Measurements from ENCODE around the gene DLG2. TPM values are rescaled to one million over a fixed set of nuclear protein-coding genes. Genes with fewer than 3 reads are reported as not detected.
"Not testable (repeated sequence)": the region's sequence is repeated elsewhere in the genome, so short reads cannot be mapped to it uniquely, and the experiment has no call there.

DLG2 gene
- total RNA-seq, 1 experiment from 2014 or later, result 17.5 TPM

GRCh38 chr11:83736684-83737083 is 1890.5 kb downstream of the DLG2 start (continued):
- no peak for TF ChIP-seq E2F4 (CRISPR knock-in tag; IDR thresholded peaks at IDR 0.05; ENCODE audit: borderline replicate concordance, low read depth)

- no peaks in the 10 kb centered on the region for H3K4me1 Mint-ChIP-seq
- ChIA-PET POLR2A (no interaction called here), CTCF (no interaction called here)
- H3K27me3 Mint-ChIP-seq (ENCODE audit: low read depth), result no peaks in the 10 kb centered on the region
- no peak for TF ChIP-seq SMAD4 (CRISPR knock-in tag; IDR thresholded peaks at IDR 0.05)
- no peak for TF ChIP-seq NR3C1 (CRISPR knock-in tag; conservative IDR thresholded peaks at IDR 0.05; ENCODE audit: low read depth)
- no peak for TF ChIP-seq JAZF1 (CRISPR knock-in tag; IDR thresholded peaks at IDR 0.05)
- TF ChIP-seq ZNF263 (CRISPR knock-in tag; IDR thresholded peaks at IDR 0.05; ENCODE audit: low read depth), result no peak
- no peak for TF ChIP-seq ZNF317 (CRISPR knock-in tag; IDR thresholded peaks at IDR 0.05; ENCODE audit: borderline replicate concordance, low read depth)
- TF ChIP-seq ZNF425 (CRISPR knock-in tag; conservative IDR thresholded peaks at IDR 0.05), result no peak
- TF ChIP-seq ARID4B (CRISPR knock-in tag; IDR thresholded peaks at IDR 0.05; ENCODE audit: borderline replicate concordance), result no peak
- no peak for TF ChIP-seq ELF4 (CRISPR knock-in tag; IDR thresholded peaks at IDR 0.05; ENCODE audit: low read depth)
- TF ChIP-seq PRRX2 (CRISPR knock-in tag; IDR thresholded peaks at IDR 0.05), result no peak
- TF ChIP-seq ATF6 (CRISPR knock-in tag; IDR thresholded peaks at IDR 0.05), result no peak
- TF ChIP-seq HMGXB4 (CRISPR knock-in tag; IDR thresholded peaks at IDR 0.05), result no peak
- no peak for ATAC-seq
- 0 out of 2 replicates have a peak, but pooled peaks cover 3% of the 10 kb centered on the region for H3K9me3 Mint-ChIP-seq
- no peak overlapping the region for H3K27ac Mint-ChIP-seq
- no peak overlapping the region for H3K4me3 Mint-ChIP-seq
- H3K36me3 Mint-ChIP-seq, result no peaks in the 10 kb centered on the region
- no peak for DNase-seq (ENCODE audit: low spot score)
Measured at GRCh38 chr11:83734120-83734519, 1893.0 kb downstream of the DLG2 start.

- H3K27me3 Mint-ChIP-seq (ENCODE audit: low read depth); H3K36me3 Mint-ChIP-seq; CTCF ChIA-PET; DNase-seq (ENCODE audit: low spot score); H3K4me3 Mint-ChIP-seq; H3K27ac Mint-ChIP-seq; POLR2A ChIA-PET; H3K4me1 Mint-ChIP-seq; H3K9me3 Mint-ChIP-seq; ATAC-seq: not testable (repeated sequence)
Measured at GRCh38 chr11:83731288-83731687, 1895.9 kb downstream of the DLG2 start.

Measured in WTC11 (cell line).